Psoas muscle (tissue), 8 donors: ENCODE data around the gene GRID1. TPM values are rescaled to one million over a fixed set of nuclear protein-coding genes. Genes with fewer than 3 reads are reported as not detected.

Experiments used
- ATAC-seq, 4 donors: fragments of 200-7000 bp; cut with Tn5 transposase; one replicate each; pipeline ENCODE4 v1.9.1; 2020; ENCODE audit warnings: moderate library complexity in 3 of 4, mild to moderate bottlenecking in 2 of 4
- DNase-seq, 2 donors: peaks; one replicate each; pipeline ENCODE4 v3.0.0-alpha.2; 2020
- H3K27ac ChIP-seq: fragments of 200-600 bp; one replicate; pipeline ENCODE4 v1.8.0; 2022
- H3K27me3 ChIP-seq, 3 donors: fragments of 200-600 bp in 1 of 3; one replicate each; pipeline versions ENCODE4 v1.6.1 to v1.8.0; 2013 to 2022; ENCODE audit warnings: low read length in 2 of 3, mild to moderate bottlenecking in 2 of 3, moderate library complexity in 1 of 3; ENCODE audit not compliant: insufficient read depth in 3 of 3
- H3K36me3 ChIP-seq, 2 donors: fragments of 200-600 bp in 1 of 2; one replicate each; pipeline versions ENCODE4 v1.6.1 to v1.8.0; 2013 to 2022; ENCODE audit warnings: low read depth in 1 of 2, mild to moderate bottlenecking in 1 of 2, moderate library complexity in 1 of 2; ENCODE audit not compliant: insufficient read depth in 1 of 2
- H3K4me1 ChIP-seq: fragments of 200-600 bp; one replicate; pipeline ENCODE4 v1.8.0; 2022
- H3K4me3 ChIP-seq: fragments of 200-600 bp; one replicate; pipeline ENCODE4 v1.8.0; 2022; ENCODE audit warnings: mild to moderate bottlenecking
- H3K9me3 ChIP-seq: fragments of 200-600 bp; one replicate; pipeline ENCODE4 v1.8.0; 2022
- WGBS, 3 donors: extraction: QIAGEN DNeasy Blood & Tissue Kit; methylation state at CpG; one replicate each; pipeline versions ENCODE4 v1.1.6 to v1.1.7; 2013; 5-methylcytosine and 5-hydroxymethylcytosine counted together
- intact Hi-C, 2 donors: fragments of 100-400 bp; cut with DNase I; formaldehyde crosslinking; loops; one replicate each; pipeline versions ENCODE4 v1.11.0 to v1.14.2; 2022
- polyA plus RNA-seq, 3 donors: library from polyadenylated mRNA; stranded (reverse); fragments of 200-250 nt; gene quantifications; one replicate each; pipeline ENCODE4 v1.2.3, GENCODE V29; 2013
- total RNA-seq, 4 donors: library from RNA; stranded (reverse); fragmentation: NEBNext Ultra II Directional in 2 of 4; extraction: Animal tissue kit (Norgen Biotek cat#: 25700) in 2 of 4; gene quantifications; one replicate each; pipeline versions ENCODE4 v1.2.1 to v1.2.4, GENCODE V29; 2021 to 2023
- TF ChIP-seq, protein P1 (sequence below): fragments of 200-600 bp; IDR thresholded peaks from one replicate; pipeline ENCODE4 v1.8.0; 2022; ENCODE audit warnings: antibody characterized with exemption
- donor health status: healthy with polysubstance abuse.
- donor health status: DM: no; HTN: no; CAD: no; lungs with moderate emphysema.
- donor health status: Bipolar disorder and iron deficiency.
- donor health status: healthy.
- donor health status: DM: yes; HTN: yes; CAD: no.
- donor health status: DM: no; HTN: no; CAD: no.
- donor health status: DM: no; HTN: no; CAD: no.
- donor health status: DM: yes; HTN: yes; CAD: no.

The GRID1 gene
- total and polyA plus RNA-seq, 7 donors = 0.17 to 0.56 (median 0.24) TPM

DNA sequence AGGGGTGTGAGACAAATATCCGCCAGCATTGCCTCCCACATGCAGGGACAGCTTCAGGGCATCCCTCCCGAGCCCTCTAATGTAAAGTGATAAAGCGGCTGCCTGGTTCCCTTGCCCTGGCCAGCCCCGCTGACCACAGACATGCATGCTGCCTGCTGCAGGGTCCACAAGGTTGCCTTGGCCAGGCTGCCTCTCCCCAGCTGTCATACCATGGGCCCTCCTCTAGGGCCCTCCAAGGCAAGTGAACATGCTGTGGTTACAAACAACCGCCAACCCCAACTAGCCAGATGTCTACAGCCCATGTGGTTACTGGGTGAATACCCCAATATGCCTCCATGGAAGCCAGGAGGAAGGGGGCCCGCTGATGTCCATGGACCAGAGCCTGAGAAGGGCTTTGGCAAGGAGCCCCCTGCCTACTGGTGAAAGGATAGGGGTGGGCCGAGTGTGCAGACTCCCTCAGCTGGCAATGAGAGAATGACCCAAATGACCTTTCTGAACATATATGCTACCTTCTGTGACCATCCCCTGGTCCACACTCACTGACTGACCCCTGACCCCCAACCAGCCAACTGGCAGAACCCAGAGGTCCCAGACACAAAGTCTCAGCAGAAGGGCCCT, 37.4 kb downstream of the GRID1 start:
- TF ChIP-seq, protein P1, sequence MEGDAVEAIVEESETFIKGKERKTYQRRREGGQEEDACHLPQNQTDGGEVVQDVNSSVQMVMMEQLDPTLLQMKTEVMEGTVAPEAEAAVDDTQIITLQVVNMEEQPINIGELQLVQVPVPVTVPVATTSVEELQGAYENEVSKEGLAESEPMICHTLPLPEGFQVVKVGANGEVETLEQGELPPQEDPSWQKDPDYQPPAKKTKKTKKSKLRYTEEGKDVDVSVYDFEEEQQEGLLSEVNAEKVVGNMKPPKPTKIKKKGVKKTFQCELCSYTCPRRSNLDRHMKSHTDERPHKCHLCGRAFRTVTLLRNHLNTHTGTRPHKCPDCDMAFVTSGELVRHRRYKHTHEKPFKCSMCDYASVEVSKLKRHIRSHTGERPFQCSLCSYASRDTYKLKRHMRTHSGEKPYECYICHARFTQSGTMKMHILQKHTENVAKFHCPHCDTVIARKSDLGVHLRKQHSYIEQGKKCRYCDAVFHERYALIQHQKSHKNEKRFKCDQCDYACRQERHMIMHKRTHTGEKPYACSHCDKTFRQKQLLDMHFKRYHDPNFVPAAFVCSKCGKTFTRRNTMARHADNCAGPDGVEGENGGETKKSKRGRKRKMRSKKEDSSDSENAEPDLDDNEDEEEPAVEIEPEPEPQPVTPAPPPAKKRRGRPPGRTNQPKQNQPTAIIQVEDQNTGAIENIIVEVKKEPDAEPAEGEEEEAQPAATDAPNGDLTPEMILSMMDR = no peak
- intact Hi-C loops = no loop called here
- H3K4me1 ChIP-seq = no peaks in the 10 kb centered on the region
- ATAC-seq (no peak), DNase-seq (no peak)
- H3K9me3 ChIP-seq = no peaks in the 10 kb centered on the region
- WGBS, 3 donors = 83 to 85% (median 85%) methylated on average over 7 of the region's 7 CpGs
- H3K4me3 ChIP-seq = no peak overlapping the region
- no peaks in the 10 kb centered on the region for H3K36me3 ChIP-seq
- peaks cover 0 to 12% (median 0%) of the 10 kb centered on the region in 3 donors for H3K27me3 ChIP-seq
- no peak overlapping the region for H3K27ac ChIP-seq

DNA sequence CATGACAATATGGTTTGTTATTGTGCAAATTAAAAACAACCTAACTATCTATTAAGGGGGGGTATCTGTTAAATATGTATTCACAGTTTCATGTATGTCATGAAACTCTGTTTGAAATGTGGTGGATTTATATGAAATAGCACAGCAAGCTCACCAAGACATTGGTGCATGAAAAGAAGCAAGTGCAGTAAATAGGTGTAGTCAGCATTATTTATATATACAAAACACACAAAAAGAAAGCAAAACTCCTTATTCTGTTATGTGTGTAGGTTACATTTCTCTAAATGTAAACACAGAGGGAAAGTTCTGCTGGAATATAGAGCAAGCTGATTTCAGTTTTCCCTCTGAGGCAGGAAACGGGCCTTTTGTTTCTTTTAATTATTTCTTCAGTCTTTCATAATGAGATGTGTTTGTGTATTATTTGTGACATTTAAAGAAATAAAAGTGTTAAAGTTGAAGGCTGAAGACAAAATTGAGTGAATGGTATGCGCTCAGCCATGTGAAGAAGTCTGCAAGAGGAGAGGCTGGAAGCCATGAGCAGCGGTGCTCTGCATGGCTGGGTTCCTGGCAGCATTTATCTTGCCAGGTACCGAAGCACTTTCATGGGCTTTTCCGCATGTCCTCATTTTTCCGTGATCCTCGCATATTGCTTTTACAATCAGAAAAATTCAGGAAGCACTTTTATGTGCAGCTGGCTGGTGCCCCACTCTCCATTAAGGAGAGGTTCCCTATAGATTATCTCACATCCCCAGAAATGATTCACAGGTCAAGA, 38.5 kb downstream of the GRID1 start:
- 76 to 82% (median 78%) methylated on average over 7 of the region's 7 CpGs for WGBS, 3 donors
- DNase-seq = no peak

DNA sequence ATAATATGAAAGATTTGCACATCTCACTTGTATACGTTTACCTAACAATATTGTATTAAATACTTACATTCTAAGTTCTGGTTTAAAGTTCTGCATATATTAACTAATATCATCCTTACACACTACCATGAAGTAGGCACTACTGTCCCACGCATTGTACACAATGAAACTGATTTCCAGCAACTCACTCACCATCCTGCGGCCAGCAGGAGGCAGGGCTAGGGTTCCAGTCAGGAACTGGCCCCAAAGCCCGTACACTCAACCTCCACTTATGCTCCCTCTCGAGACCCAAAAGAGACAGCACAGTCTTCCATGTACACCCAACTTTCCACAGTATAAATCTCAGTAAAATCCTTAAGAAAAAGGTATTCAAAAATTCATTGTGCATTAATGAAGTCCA, 41.4 kb downstream of the GRID1 start:
- Histone ChIP-seq H3K36me3 (no peaks in the 10 kb centered on the region), H3K4me1 (no peaks in the 10 kb centered on the region), H3K27me3 (peaks cover 0 to 2% (median 2%) of the 10 kb centered on the region in 3 donors), H3K27ac (no peak overlapping the region), H3K4me3 (no peak overlapping the region), H3K9me3 (no peaks in the 10 kb centered on the region)
- 62 to 72% (median 63%) methylated on average over 5 of the region's 5 CpGs for WGBS, 3 donors
- TF ChIP-seq, protein P1 = no peak
- intact Hi-C loops = no loop called here
- no peak for ATAC-seq
- DNase-seq = no peak

More for the DNA sequence above, 38.5 kb downstream of the GRID1 start:
- Histone ChIP-seq H3K9me3 (no peaks in the 10 kb centered on the region), H3K4me1 (no peaks in the 10 kb centered on the region), H3K4me3 (no peak overlapping the region), H3K36me3 (no peaks in the 10 kb centered on the region), H3K27me3 (peaks cover 0 to 10% (median 0%) of the 10 kb centered on the region in 3 donors), H3K27ac (no peak overlapping the region)
- TF ChIP-seq, protein P1 = no peak
- intact Hi-C loops = no loop called here
- ATAC-seq = no peak

DNA sequence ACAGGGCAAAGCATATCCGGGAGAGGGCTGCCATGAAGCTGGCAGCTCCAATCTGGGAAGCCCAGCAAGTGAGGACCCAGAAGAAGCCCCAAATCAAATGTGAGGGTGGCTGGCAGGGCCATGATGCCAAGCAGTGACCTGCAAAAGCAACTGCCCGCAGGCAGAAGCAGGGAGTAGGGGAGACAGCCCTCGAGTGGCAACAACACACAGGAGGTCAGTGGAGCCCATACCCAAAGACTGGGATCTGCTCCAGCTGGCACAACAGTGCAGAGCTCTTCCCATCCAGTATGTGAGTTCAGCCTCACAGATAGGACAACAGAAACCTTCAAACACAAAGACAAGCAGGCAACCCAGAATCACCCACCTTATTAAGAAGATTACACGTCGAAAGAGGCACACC, 45.0 kb downstream of the GRID1 start:
- Histone ChIP-seq H3K27ac (no peak overlapping the region), H3K9me3 (no peaks in the 10 kb centered on the region), H3K36me3 (no peaks in the 10 kb centered on the region), H3K4me1 (no peaks in the 10 kb centered on the region), H3K27me3 (peaks cover 0 to 5% (median 5%) of the 10 kb centered on the region in 3 donors), H3K4me3 (no peak overlapping the region)
- ATAC-seq (no peak), DNase-seq (no peak)
- intact Hi-C loops = no loop called here
- TF ChIP-seq, protein P1 = no peak
- 70 to 76% (median 71%) methylated on average over 5 of the region's 5 CpGs for WGBS, 3 donors
